ENCODE results near the gene AMN. TPM values are rescaled to one million over a fixed set of nuclear protein-coding genes. Genes with fewer than 3 reads are reported as not detected.

The AMN gene
- total and polyA plus RNA-seq, 2 experiments from 2014 or later: 0.69 to 1.2 TPM

- Mint-ChIP-seq H3K27me3 (ENCODE audit: insufficient read depth, low read depth, poor library complexity) (peaks cover 4% of the 10 kb centered on the region), H3K36me3 (ENCODE audit: low read depth) (peaks cover 39% of the 10 kb centered on the region), H3K27ac (no peak overlapping the region; the same call in 1 of the 2 replicates), H3K4me3 (no peak overlapping the region), H3K9me3 (peaks cover 23% of the 10 kb centered on the region), H3K4me1 (peaks cover 4% of the 10 kb centered on the region; the same call in 2 of the 3 replicates)
- no peak for TF ChIP-seq STAT1 (IDR thresholded peaks at IDR 0.05; ENCODE audit: unreplicated experiment)
- no peak for TF ChIP-seq ZNF114 (CRISPR knock-in tag; IDR thresholded peaks at IDR 0.05)
- TF ChIP-seq EZH2 (IDR thresholded peaks at IDR 0.05; ENCODE audit: low read depth, unreplicated experiment): no peak
- TF ChIP-seq POLR2AphosphoS5 (IDR thresholded peaks at IDR 0.05; ENCODE audit: low read depth): no peak
- TF ChIP-seq CTCF (conservative IDR thresholded peaks at IDR 0.05; ENCODE audit: low read depth in 2 of 2): no peak
- no peak for TF ChIP-seq NANOG (IDR thresholded peaks at IDR 0.05; ENCODE audit: borderline replicate concordance)
- TF ChIP-seq ETS1 (IDR thresholded peaks at IDR 0.05): no peak
- no peak for TF ChIP-seq JUNB (IDR thresholded peaks at IDR 0.05; ENCODE audit: unreplicated experiment)
- no peak for TF ChIP-seq ZNF462 (CRISPR knock-in tag; IDR thresholded peaks at IDR 0.05)
- TF ChIP-seq EZH2phosphoT487 (IDR thresholded peaks at IDR 0.05; ENCODE audit: unreplicated experiment): no peak
- no peak for TF ChIP-seq REST (IDR thresholded peaks at IDR 0.05; ENCODE audit: unreplicated experiment)
- TF ChIP-seq ZNF331 (CRISPR knock-in tag; IDR thresholded peaks at IDR 0.05; ENCODE audit: low read depth): no peak
- TF ChIP-seq CREB1 (CRISPR knock-in tag; IDR thresholded peaks at IDR 0.05; ENCODE audit: low read depth): no peak
- no peaks in the 10 kb centered on the region for H3K79me2 ChIP-seq (replicated peaks; ENCODE audit: insufficient read depth)
- no peaks in the 10 kb centered on the region for H3K4me1 ChIP-seq (ENCODE audit: insufficient read depth)
- no peak for ATAC-seq
- H3K27me3 ChIP-seq (ENCODE audit: insufficient read depth): no peaks in the 10 kb centered on the region
- H4K20me1 ChIP-seq (replicated peaks; ENCODE audit: insufficient read depth): no peaks in the 10 kb centered on the region
- no peak overlapping the region for H3K4me2 ChIP-seq
- no peak overlapping the region for H2AFZ ChIP-seq
- H3K9me2 ChIP-seq (ENCODE audit: insufficient read depth): no peaks in the 10 kb centered on the region
- H3K36me3 ChIP-seq (ENCODE audit: insufficient read depth): no peaks in the 10 kb centered on the region
- DNase-seq (ENCODE audit: low spot score): no peak
- H3K4me3 ChIP-seq: no peak overlapping the region
- 0 out of 2 replicates have a peak, but pooled peaks cover 4% of the 10 kb centered on the region for H3F3A ChIP-seq (replicated peaks; ENCODE audit: low read depth)
- H3K27ac ChIP-seq (ENCODE audit: low read depth): no peak overlapping the region
Observed at GRCh38 chr14:102903248-102903888, 19.1 kb upstream of the AMN start.

Measured in GM23338 (cell line).